Hypothalamus (tissue), 51 donors: ENCODE measurements around the gene COPB1.

Experiments used
- DNase-seq, 51 donors: peaks; one replicate each; lab custom pipeline; 2025; lab: John Stamatoyannopoulos, UW

COPB1 gene

DNA sequence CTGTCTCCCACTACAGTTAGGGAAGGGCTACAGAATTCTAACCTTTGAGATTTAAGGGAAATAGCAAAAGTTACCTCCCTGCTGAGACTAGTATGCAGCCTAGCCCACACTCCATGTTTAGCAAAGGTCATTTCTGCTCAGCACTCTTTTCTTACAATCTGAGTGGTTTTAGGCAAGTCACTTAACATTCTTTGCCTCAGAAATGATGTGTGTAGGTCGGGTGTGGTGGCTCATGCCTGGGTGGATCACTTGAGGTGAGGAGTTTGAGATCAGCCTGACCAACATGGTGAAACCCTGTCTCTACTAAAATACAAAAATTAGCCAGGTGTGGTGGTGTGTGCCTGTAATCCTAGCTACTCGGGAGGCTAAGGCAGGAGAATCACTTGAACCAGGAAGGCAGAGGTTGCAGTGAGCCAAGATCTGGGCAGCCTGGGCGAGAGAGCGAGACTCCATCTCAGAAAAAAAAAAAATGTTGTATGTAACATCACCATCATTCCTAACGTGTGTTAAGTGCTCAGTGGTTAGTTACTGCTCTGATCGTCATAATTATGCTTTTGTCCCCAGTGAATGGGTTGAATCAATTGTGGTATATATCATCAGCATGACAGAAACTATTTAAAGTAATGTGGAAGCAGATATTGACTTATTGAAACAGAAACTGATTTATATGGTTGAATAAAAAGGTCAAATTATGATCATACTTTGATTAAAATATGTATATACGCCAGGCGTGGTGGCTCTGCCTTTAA lies 55.0 kb downstream of the COPB1 start:
- no peak for DNase-seq

DNA sequence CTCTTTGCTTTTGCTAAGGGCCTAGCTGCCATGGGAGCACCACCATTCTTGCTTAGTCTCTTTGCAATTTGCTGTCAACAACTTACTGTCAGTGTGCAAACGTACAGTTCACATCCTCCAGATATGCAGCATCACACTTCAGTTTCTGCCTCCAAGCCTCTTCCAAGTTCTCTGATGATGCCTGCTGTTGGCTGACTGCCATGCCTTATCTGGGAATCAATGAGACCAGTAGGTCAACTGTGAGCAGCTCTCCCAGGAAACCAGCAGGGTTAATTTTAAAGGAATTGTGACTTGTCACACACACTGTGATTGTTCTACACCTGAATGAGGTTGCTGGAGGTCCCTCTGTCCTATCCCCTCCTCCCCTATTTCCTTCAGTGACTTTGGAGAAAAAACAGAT lies 56.0 kb downstream of the COPB1 start:
- peak in 5 of 51 donors; percentile 4 to 14 (median 6) for DNase-seq

DNA sequence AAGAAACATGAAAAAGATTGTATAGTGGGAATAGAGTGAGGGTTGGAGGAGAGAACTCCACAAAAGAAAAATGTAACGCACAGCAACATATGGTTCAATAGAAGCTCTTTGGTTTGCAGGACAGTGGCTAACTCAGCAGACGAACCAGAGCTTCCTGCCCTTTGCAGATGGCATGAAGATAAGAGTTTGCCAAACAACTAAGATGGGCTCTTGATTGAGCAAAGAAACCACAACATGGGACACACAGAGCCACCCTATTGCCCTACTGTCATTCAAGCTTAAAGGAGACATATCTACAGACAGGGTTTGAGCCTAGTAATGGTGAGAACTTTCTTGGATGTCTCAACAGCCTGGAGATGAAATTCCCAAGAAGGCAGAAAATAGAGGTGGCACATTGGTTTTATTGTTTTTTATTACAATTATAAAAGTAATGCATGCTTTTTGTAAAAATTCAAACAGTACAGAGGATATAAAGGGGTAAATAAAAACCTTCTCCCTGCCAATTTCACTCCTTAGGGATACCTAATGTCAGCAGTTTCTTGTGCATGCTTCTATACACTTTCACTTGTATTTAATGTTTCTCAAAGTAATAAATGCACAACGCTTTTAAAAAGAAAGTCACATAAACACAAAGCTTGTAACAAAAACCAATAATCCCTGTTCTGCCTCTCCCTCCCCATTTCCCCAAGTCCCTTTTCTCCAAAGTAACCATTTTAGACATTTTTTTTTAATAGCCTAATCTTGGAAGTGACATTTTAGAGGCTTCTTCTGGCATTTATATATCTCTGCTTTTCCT lies 63.7 kb downstream of the COPB1 start:
- no peak for DNase-seq

DNA sequence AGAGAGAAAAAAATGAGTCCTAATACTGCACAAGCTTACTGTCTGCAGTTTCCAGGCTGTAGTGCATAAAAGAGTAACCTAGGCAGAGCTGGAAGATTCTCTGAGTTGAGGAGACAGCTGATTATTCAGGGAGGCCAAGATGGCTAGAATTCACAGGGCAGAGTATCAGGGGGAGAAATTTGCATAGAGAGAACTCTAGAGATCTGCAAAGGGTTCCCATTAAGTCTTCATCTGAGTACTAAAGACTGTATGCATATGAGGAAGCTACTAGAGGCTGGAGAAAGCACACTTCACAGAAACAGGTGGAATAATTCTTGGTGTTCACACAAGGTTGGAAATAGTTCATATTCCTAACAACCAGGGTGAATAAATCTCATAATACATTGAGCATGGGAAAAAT lies 74.0 kb downstream of the COPB1 start:
- no peak for DNase-seq

DNA sequence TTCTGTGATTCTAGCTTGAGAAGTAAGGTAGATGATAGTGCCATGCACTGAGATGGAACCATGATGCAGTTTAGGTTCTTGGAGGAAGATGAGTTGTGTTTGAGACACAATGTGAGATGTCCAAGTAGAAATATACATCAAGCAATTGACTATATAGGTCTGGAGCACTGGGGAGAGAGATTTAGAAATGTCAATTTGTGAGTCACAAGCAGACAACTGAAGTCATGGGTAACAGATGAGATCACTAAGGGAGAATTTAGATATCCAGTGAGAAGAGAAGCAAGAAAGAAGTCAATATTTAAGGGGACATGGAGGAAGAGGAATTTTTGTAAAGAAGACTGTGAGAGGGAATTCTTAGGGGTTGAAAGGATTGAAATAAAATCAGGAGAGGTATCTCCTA lies 75.5 kb downstream of the COPB1 start:
- no peak for DNase-seq

DNA sequence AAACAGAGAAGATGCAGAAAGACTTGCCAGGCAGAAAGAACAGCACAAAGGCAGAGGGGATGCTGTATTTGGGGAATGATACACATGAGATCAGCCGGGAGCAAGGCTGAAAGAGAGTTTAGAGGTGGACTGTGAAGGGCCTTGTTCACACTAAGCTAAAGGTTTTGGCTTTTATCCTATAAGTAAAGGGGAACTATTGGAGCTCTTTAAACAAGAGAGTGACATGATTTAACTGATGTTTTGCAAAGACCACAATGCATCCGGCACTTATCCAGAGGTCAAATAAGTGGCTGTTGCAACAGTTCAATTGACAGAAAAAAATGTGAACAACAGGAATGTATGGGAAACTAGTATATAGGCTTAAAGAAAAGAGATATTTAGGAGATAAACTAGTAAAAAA lies 76.0 kb downstream of the COPB1 start:
- DNase-seq: no peak

DNA sequence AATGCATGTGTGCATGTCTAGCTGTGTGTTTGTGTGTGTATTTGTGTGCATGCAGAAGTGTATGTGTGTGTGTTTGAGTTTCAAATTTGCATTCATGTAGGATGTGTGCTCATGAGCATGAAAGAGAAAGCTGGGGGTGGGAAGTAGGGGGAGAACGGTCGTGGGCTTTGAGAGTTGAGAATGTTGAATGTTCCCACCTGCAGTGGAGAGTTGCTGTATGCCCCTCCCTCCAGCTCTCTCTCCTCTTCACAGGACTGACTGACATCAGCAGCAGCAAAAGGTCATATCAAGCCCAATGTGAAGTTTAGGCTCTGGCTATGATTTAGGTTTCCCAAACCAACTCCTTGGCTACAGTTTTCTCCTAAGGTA lies 76.8 kb downstream of the COPB1 start:
- no peak for DNase-seq

DNA sequence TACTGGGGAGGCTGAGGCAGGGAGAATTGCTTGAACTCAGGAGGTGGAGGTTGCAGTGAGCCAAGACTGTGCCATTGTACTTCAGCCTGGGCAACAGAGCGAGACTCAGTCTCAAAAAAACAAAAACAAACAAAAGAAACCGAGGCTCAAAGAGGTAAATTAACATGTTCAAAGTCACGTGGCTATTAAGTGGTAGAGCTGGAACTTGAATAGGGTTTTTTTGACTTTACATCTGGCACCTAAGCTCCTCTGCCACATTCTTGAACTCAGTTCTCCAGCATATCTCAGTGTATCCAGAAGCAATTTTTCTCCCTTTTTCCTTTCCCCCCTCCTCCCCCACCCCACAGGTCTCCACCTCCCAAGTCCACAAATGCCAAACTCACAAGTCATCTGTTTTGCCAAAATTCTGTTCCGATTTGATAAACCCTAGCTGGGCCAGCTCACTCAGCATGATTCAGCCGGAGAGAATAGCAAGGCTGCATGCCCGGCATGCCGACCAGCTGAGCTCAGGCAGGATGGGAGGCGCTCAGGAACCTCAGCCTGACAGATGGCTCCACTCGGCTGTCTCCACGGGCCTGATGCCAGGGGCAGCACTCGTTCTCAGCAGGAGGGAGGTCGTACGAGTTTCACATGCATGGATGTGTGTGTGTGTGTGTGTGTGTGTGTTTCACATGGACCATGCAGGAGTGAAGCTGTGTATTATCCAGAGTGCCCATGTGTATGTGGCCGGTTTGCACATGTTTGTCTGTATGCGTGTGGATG lies 77.4 kb downstream of the COPB1 start:
- peak in 27 of 51 donors; percentile 3 to 74 (median 18) for DNase-seq

DNA sequence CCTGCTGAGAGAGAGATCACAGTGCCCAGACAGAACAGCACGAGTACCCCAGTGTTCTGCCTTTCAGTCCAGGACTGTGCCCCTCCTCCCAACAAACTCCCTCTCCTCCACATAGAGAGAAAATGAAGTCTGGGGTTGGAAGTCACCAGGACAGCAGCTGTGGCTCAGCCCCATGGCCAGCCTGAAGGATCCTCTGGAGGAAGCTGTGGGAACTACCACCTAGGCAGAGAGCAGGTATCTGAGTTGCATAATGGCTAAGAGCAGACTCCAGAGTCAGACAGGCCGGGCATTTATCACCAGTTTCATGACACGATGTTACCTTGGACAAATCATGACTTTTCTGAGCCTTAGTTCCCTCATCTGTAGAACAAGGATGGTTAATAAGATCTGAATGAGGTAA lies 79.4 kb downstream of the COPB1 start:
- no peak for DNase-seq

DNA sequence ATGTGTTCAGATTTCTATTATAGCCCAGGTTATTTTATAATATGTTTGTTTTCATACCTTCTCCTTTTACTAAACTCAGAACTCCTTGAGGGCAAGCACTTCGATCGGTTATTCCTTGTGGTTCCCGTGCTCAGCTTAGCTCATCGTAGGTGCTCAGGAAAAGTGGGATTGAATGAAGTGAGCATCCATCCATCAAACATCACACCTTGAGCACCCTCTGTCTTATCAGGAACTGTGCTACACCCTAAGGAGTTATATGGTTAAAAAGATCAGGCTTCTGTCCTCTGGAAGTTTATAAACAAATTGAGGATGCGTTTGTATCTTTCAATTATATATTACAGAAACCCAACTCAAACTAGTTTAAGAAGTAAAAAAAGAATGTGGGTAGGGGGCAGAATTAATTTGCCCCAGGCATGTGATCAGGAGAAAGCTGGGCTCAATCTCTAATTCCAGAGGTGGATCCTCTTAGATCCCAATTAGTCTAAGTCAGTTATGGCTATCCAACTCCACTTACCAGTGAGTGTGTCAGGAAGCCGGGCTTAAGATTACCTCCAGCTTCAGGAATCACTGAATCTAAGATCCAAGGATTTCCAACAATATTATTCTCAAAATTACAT lies 80.7 kb downstream of the COPB1 start:
- no peak for DNase-seq

DNA sequence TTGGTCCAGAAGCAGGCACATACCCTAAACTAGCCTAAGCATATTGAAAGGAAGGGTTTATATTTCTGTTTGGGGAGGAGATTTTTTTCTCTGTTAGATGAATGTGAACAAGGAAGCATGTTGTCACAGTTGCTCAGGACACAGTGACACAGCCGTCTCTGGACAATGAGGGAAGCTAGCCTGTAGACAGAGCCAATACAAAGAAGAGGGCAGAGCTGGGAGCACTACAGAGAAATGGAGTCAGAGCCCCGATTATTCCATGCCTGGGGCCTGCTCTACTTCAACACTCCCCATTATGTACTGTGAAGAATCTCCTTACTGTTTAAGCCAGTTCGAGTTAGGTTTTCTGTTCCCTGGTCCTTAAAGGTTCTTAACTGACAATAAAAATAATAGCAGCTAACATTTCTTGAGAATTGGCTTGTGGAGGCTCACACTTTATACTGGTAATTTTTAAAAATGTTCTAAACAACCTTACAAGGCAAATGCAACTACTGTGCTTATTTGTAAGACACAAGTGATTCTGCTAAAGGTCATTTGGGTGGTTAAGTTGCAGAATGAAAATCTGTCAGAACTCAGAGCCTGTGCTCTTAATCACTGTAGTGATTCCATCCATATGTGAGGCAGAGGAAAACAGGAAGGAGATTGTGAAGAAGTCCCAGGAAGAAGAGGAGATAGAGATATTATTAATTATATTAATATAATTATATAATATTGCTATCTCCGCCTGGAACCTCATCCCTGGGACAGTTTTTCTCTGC lies 81.8 kb downstream of the COPB1 start:
- DNase-seq: peak in 5 of 51 donors; percentile 1 to 20 (median 3)

DNA sequence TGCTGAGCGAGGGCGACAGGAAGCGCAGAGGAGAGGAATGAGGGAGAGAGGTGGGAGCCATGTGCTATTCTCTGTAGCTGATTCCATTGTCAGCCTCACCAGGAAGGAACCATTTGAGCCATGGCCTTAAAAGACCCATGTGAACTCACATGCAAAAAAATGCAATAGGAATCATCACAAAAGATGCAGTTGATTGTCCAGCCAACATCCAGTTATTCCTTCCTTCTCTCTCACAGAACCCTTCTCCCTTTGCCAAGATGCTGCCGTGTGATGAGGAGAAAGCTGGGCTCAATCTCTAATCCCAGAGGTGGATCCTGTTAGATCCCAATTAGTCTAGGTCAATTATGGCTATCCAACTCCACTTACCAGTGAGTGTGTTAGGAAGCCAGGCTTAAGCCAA lies 82.4 kb downstream of the COPB1 start:
- no peak for DNase-seq

DNA sequence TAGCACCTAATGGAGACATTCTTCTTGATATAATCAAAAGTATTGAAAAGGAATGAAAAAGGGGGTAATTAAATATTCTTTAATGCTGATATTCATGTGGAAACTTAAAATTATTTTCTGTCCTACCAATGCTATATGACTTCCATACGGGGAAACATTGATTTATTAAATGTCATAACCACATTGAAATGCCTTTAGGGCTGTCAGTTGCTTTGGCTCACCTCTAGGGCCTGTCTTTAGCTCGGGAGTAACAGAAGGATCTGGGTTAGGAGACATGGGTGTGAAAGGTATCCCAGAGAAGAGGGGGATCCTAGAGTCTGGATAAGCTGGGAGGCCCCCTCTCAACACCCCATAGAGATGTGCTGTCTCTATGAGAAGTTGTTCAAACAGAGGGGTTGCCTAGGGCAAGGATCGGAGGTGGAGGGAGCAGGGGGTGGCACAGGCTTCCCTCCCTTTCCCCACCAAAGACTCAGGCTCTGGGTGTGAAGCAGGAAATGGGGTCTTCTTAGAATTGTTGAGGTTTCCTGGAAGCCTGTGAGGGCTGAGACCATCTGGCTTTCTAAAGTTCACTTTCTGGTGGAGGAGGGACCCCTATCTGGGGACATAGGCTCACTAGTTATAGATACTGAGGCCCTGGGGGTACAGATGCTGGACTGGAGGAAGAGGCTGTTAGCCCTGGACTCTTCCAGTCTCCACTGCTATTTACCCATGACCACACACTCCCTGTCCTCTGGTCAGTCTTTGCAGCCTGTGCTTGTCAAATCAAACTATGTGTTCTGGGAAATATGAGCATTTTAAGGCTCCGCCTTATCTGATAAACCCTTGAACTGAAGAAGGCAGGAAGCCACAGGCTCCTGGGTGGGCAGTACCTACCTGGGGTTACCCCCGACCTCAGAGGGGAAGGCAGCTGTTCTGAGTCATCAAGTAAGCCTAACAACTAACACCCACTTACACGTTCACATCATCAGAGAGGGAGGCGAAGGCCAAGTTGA lies 84.8 kb downstream of the COPB1 start:
- DNase-seq: no peak

DNA sequence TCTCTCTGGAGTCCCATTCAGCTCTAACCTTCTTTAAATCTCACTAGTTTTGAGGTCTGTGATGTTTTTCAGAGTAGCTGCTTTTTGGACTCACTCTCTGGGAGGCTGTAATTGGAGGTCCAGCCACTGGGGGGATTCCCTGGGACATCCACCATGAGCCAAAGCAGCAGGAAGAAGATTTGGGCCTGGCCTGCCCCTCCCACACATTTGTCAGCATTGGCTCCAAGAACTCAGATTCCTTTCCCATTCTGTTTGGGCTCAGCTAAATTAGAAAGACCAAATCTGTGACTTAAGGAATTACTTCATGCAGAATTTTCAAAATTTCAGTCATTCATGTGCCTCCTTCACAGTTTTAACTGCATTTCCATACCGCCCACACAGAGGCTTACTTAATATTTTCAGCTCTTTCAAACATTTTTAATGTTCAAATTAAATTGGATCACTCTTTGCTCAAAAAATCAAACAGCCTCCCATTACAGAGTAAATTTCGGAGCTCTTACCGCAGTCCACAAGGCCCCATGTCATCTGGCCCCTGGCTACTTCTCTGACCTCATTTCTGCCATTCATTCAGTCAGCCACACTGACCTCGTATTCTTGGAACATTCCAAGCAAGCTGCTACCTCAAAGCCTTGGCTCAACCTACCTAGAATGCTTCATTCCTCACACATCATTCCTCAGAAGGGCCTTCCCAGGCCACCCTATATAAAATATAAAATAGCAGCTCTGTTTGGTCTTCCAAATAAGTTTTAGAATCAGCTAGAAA lies 86.1 kb downstream of the COPB1 start:
- peak in 1 of 51 donors; percentile 2 for DNase-seq

DNA sequence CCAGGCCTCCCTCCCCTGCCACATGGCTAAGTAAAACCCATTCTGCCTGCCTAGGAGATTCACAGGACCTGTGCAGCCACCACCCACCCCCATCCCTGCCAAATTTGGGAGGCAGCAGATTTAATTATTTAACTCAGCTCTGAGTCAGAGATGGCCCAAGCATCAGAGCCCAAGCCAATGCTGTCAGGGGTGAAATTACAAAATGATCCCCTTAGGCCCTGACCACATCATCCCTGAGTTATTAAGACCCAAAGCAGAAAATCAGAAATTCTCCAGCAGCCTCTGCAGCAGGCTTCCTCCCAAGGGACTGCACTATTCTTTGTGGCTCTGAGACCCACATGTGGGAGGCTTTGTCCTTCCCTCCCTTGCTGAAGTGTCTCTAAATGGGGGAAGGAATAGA lies 87.8 kb downstream of the COPB1 start:
- DNase-seq: peak in 1 of 51 donors; percentile 3

DNA sequence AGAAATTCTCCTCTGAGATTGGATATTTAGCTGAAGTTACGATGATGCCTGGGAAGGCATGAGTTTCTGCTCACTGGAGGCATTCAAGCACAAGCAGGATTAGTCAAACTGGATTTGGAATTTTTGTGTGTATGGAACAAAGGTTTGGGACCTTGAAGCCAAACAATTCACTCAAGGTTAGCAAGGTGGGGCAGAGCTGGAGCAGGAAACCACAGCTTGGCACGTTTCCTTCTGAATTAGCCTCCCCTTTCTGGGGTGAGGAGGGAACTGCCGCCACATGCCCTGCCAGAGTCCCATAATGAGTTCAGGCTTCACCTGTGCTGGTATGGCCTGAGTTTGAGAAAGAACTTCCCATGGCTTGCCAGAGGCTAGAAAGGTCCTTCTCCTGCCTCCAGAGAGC lies 89.7 kb downstream of the COPB1 start:
- no peak for DNase-seq

DNA sequence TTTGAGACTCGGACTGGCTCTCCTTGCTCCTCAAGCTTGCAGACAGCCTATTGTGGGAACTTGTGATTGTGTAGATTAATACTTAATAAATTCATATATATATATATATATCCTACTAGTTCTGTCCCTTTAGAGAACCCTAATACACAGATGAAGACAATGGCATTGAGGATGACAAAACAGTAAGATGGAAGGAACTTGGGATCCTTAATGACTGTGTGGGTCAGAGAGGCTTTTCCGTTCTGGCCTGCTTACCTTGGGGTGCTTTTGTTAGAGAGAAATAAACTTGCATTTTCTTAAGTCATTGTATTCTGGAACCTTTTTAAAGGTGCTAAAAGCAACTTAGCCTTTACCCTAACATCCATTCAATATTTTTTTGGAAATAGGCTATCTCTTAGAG lies 91.0 kb downstream of the COPB1 start:
- DNase-seq: no peak
